K562 (cell line): ENCODE measurements around the gene NFATC2. TPM values are rescaled to one million over a fixed set of nuclear protein-coding genes. Genes with fewer than 3 reads are reported as not detected.

Source experiments
- CBX3 ChIP-seq, 2 experiments: IDR thresholded peaks; 1 replicate in 1 of 2; 2 replicates in 1 of 2; pipeline ENCODE4 v1.6.1; 2012; ENCODE audit warnings: inconsistent platforms in 2 of 2, low read length in 2 of 2, borderline replicate concordance in 1 of 2, control low read depth in 1 of 2
- CCAR2 ChIP-seq: fragments of 200-400 bp; formaldehyde crosslinking; IDR thresholded peaks from 2 replicates; pipeline ENCODE4 v1.6.1; 2017; ENCODE audit warnings: mild to moderate bottlenecking, low read depth, low read length
- CEBPG ChIP-seq, 3 experiments: fragments of 200-800 bp in 1 of 3; sonication (Bioruptor generic) in 1 of 3; sonication (generic) in 1 of 3; formaldehyde crosslinking in 1 of 3; IDR thresholded peaks in 2 of 3; conservative IDR thresholded peaks in 1 of 3; 2 replicates each; pipeline versions ENCODE4 v1.6.1 to v1.8.0; 2016 to 2022; ENCODE audit warnings: missing compliant biosample characterization in 2 of 3, missing genetic modification characterization in 2 of 3, mild to moderate bottlenecking in 1 of 3, missing genetic modification reagents in 1 of 3
- DMBX1 ChIP-seq: fragments of 250-450 bp; sonication (Bioruptor Pico); IDR thresholded peaks from 2 replicates; pipeline ENCODE4 v1.8.0; 2022; ENCODE audit warnings: inconsistent platforms, mild to moderate bottlenecking, moderate library complexity, borderline replicate concordance
- ETV5 ChIP-seq: sonication (generic); formaldehyde crosslinking; IDR thresholded peaks from 2 replicates; pipeline ENCODE4 v1.4.0; 2020; ENCODE audit warnings: low read depth, mild to moderate bottlenecking, missing genetic modification reagents
- FOSL1 ChIP-seq: fragments of 200-800 bp; sonication (Bioruptor generic); conservative IDR thresholded peaks from 2 replicates; pipeline ENCODE4 v1.6.1; 2016; ENCODE audit warnings: missing genetic modification characterization, missing compliant biosample characterization
- GATA2 ChIP-seq: sonication (generic); formaldehyde crosslinking; IDR thresholded peaks from 2 replicates; pipeline ENCODE4 v1.4.0; 2020; ENCODE audit warnings: mild to moderate bottlenecking, missing genetic modification reagents
- HNRNPH1 ChIP-seq: fragments of 200-400 bp; formaldehyde crosslinking; optimal IDR thresholded peaks from 2 replicates; pipeline ENCODE3; 2017; ENCODE audit warnings: low read depth, mild to moderate bottlenecking, low read length, moderate library complexity
- KDM5B ChIP-seq: fragments of 200-600 bp; sonication (generic); IDR thresholded peaks from 2 replicates; pipeline ENCODE4 v1.6.1; 2012; ENCODE audit warnings: low read depth, mild to moderate bottlenecking, moderate library complexity, low read length, control low read depth, inconsistent platforms; ENCODE audit not compliant: insufficient replicate concordance
- LEF1 ChIP-seq: fragments of 450-650 bp; IDR thresholded peaks from 2 replicates; pipeline ENCODE4 v1.6.1; 2016; ENCODE audit warnings: mild to moderate bottlenecking
- MTF1 ChIP-seq: fragments of 250-450 bp; sonication (Bioruptor Pico); IDR thresholded peaks from 2 replicates; pipeline ENCODE4 v1.9.0; 2021; ENCODE audit warnings: moderate library complexity, mild to moderate bottlenecking, inconsistent platforms, borderline replicate concordance
- NR2C2 ChIP-seq, 2 experiments: fragments of 200-800 bp in 1 of 2; sonication (Bioruptor generic) in 1 of 2; sonication (generic) in 1 of 2; formaldehyde crosslinking in 1 of 2; IDR thresholded peaks; 2 replicates each; pipeline versions ENCODE4 v1.6.1 to v1.8.0; 2016 to 2022; ENCODE audit warnings: mild to moderate bottlenecking in 1 of 2, missing compliant biosample characterization in 1 of 2, missing genetic modification characterization in 1 of 2, missing genetic modification reagents in 1 of 2
- NUFIP1 ChIP-seq: fragments of 450-650 bp; IDR thresholded peaks from 2 replicates; pipeline ENCODE4 v1.6.1; 2018; ENCODE audit not compliant: partially characterized antibody
- PHB ChIP-seq: fragments of 250-450 bp; sonication (Bioruptor Pico); IDR thresholded peaks from 2 replicates; pipeline ENCODE4 v1.5.0; 2021
- RBM14 ChIP-seq: fragments of 200-400 bp; formaldehyde crosslinking; IDR thresholded peaks from 2 replicates; pipeline ENCODE4 v1.6.1; 2018; ENCODE audit warnings: low read depth, mild to moderate bottlenecking, low read length, moderate library complexity, borderline replicate concordance; ENCODE audit not compliant: insufficient read depth
- RBM17 ChIP-seq: fragments of 200-400 bp; formaldehyde crosslinking; IDR thresholded peaks from 2 replicates; pipeline ENCODE4 v1.6.1; 2017; ENCODE audit warnings: low read depth, mild to moderate bottlenecking, low read length, borderline replicate concordance
- RFX1 ChIP-seq: fragments of 450-650 bp; IDR thresholded peaks from 2 replicates; pipeline ENCODE4 v1.6.1; 2016; ENCODE audit warnings: mild to moderate bottlenecking, moderate library complexity
- STAT5A ChIP-seq: IDR thresholded peaks from 2 replicates; pipeline ENCODE4 v1.6.1; 2012; ENCODE audit warnings: low read length, inconsistent platforms, borderline replicate concordance
- TAL1 ChIP-seq: fragments of 450-650 bp; IDR thresholded peaks from 2 replicates; pipeline ENCODE4 v1.6.1; 2016; ENCODE audit warnings: mild to moderate bottlenecking
- TGIF2 ChIP-seq: sonication (generic); formaldehyde crosslinking; IDR thresholded peaks from 2 replicates; pipeline ENCODE4 v1.8.1; 2022; ENCODE audit warnings: mild to moderate bottlenecking, missing genetic modification reagents, moderate library complexity
- ZBTB1 ChIP-seq: sonication (generic); formaldehyde crosslinking; IDR thresholded peaks from 2 replicates; pipeline ENCODE4 v1.8.1; 2023; ENCODE audit warnings: missing genetic modification reagents, low read depth, mild to moderate bottlenecking, borderline replicate concordance
- ZFP30 ChIP-seq: fragments of 250-450 bp; sonication (Bioruptor Pico); IDR thresholded peaks from 2 replicates; pipeline ENCODE4 v1.8.0; 2022; ENCODE audit warnings: moderate library complexity, mild to moderate bottlenecking, inconsistent platforms, borderline replicate concordance
- ZNF282 ChIP-seq: sonication (generic); formaldehyde crosslinking; IDR thresholded peaks from 2 replicates; pipeline ENCODE4 v1.8.1; 2023; ENCODE audit warnings: missing genetic modification reagents
- ZNF395 ChIP-seq: fragments of 200-800 bp; sonication (Bioruptor generic); IDR thresholded peaks from 2 replicates; pipeline ENCODE4 v1.6.1; 2017; ENCODE audit warnings: missing genetic modification characterization, missing compliant biosample characterization
- ZSCAN32 ChIP-seq: fragments of 450-650 bp; formaldehyde crosslinking; IDR thresholded peaks from 2 replicates; pipeline ENCODE4 v1.4.0; 2020; ENCODE audit warnings: mild to moderate bottlenecking, moderate library complexity
- polyA plus RNA-seq, 8 experiments: library from polyadenylated mRNA; depleted of rRNA in 4 of 8; stranded (reverse) in 5 of 8; unstranded in 3 of 8; fragments of >200 nt; fragmentation: Nextera tagmentation in 2 of 8; fragmentation: Illumina TruSeq in 1 of 8; extraction: Ambion mirVana in 2 of 8; extraction: Trizol in 1 of 8; gene quantifications; 2 replicates each; pipeline versions ENCODE4 v1.2.1 to v1.2.3, GENCODE V29; 2011 to 2014; ENCODE audit warnings: inconsistent platforms in 1 of 8, missing spikeins in 1 of 8
- total RNA-seq, 7 experiments: library from RNA; depleted of rRNA in 6 of 7; stranded (reverse); fragments of >200 nt in 6 of 7; fragmentation: Illumina TruSeq in 2 of 7; extraction: Trizol in 2 of 7; gene quantifications; 2 replicates each; pipeline versions ENCODE4 v1.2.1 to v1.2.3, GENCODE V29; 2011 to 2021; ENCODE audit warnings: low replicate concordance in 1 of 7

NFATC2 gene
- total and polyA plus RNA-seq, 9 of the 15 experiments (the other 6 are each of a cell fraction or from before 2014, with no cell fraction given), result 1.9 to 11.2 (median 3.0) TPM

GRCh38 chr20:51373713-51374455 is 168.6 kb downstream of the NFATC2 start (continued):
- 0 out of 2 replicates have a peak, but pooled peaks have one; percentile 75 for TF ChIP-seq ZNF395 (CRISPR knock-in tag)
- no peak for TF ChIP-seq ZSCAN32 (CRISPR knock-in tag)
- TF ChIP-seq ZBTB1 (CRISPR knock-in tag), result no peak
- TF ChIP-seq RBM17, result no peak
- TF ChIP-seq FOSL1 (tag), result peak; percentile 51; the same call in 1 of the 2 replicates
- no peak for TF ChIP-seq NUFIP1
- TF ChIP-seq RFX1, result peak; percentile 70
- 0 out of 2 replicates have a peak, but pooled peaks have one; percentile 49 for TF ChIP-seq ETV5 (CRISPR knock-in tag)
- TF ChIP-seq KDM5B, result no peak
- no peak for TF ChIP-seq TGIF2
- TF ChIP-seq NR2C2 (CRISPR knock-in tag; IDR thresholded peaks at IDR 0.05), result no peak
- TF ChIP-seq NR2C2 (tag; IDR thresholded peaks at IDR 0.05), result peak; percentile 55
- TF ChIP-seq HNRNPH1, result no peak
- TF ChIP-seq RBM14, result no peak
- no peak for TF ChIP-seq ZNF282 (CRISPR knock-in tag)
- no peak for TF ChIP-seq PHB
- no peak for TF ChIP-seq CBX3 (IDR thresholded peaks at IDR 0.05; ENCODE audit: borderline replicate concordance in 1 of 2, low read length in 2 of 2)
- TF ChIP-seq LEF1, result peak; percentile 53; the same call in 1 of the 2 replicates
- TF ChIP-seq CEBPG (CRISPR knock-in tag; IDR thresholded peaks at IDR 0.05), result no peak
- TF ChIP-seq CEBPG (tag; conservative IDR thresholded peaks at IDR 0.05 in 1 of 2, IDR thresholded peaks at IDR 0.05 in 1 of 2), result 0 out of 4 replicates have a peak, but pooled peaks have one; percentile 11 to 30
- no peak for TF ChIP-seq MTF1 (CRISPR knock-in tag)
- peak; percentile 70; the same call in 1 of the 2 replicates for TF ChIP-seq GATA2 (CRISPR knock-in tag)
- no peak for TF ChIP-seq CCAR2
- no peak for TF ChIP-seq ZFP30 (CRISPR knock-in tag)
- TF ChIP-seq TAL1, result peak; percentile 81
- TF ChIP-seq STAT5A, result peak; percentile 70; the same call in 1 of the 2 replicates
- TF ChIP-seq DMBX1, result no peak
